NOMO-1 (cell line): Measurements from ENCODE around the gene IZUMO1R.
"Not testable (repeated sequence)": the region's sequence is repeated elsewhere in the genome, so short reads cannot be mapped to it uniquely, and the experiment has no call there.

Experiments
- DNase-seq, 2 experiments: peaks; one replicate each; lab custom pipeline; 2025; ENCODE audit not compliant: unreplicated experiment in 2 of 2; lab: John Stamatoyannopoulos, UW

IZUMO1R gene

DNA sequence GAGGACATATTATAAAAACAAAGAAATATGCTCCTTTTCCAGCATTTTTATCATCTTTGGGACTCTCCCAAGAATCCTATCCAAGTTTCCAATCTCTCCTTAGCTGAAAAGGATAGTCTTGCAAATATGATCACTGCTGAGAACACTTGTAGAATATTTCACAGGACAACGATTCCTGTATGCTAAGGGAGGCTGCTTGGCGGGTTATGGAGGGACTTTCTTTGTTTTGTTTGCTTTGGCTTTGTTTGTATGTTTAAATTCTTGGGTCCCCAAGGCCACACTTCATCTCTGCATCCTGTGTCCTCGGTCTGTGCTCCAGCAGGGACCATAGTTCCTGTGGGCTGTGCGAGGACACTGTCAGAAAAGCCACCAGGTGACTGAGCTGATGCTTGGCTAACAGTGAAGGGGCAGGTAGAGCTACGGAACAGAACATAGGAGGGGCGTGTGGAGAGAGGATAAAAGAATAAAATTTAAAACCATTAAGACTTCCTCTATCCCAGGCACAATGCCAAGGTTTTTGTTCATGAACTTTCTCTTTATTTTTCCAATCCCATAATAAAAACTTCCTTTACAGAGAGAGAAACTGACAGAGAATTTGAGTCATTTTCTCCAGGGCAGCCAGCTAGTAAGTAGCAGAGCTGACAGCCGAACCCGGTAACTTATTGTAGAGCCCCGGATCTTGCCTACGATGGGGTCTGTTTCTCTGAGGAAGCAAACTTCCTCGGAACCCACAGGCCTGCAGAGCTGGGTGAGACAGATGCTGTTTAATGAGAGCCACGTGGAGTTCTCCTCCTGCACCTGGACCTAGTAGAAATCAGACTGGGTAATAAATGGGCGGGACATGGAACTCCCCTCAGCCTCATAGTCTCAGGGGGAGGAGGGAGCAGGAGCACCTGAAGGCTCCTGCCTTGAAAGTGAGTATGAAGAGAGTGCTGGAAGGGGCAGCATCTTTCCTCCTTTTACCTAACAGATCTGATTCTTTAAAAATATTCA lies at the start of gene IZUMO1R:
TSS of gene IZUMO1R (plus strand) at position 615 of the 993 bp plus-strand sequence. CDS start 1,057 bp downstream, outside the sequence.
- DNase-seq, result no peak

- no peak for DNase-seq
These were observed 32.5 kb upstream of the IZUMO1R start for GRCh38 chr11:94271885-94272372.

- no peak for DNase-seq
These were observed 31.6 kb upstream of the IZUMO1R start for GRCh38 chr11:94272738-94273313.

DNA sequence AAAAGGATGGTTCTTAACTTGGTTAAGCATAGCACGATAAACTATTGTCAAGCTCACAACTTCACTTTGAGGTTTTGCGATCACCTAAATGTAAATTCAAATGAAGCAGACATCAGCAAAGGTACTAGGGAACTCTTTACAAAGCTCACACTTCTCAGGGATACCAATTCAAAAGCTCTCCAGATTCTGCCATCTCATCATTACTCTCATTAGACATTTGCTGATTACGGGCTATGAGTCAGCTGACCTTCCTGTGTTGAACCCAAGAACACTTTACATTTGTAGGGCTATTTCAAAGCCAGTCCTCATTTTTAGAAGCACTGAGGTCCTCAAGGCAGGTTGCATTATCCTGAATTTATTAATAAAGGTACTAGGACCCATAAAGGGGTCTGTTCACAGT lies 28.4 kb upstream of the IZUMO1R start:
- DNase-seq, result no peak

DNA sequence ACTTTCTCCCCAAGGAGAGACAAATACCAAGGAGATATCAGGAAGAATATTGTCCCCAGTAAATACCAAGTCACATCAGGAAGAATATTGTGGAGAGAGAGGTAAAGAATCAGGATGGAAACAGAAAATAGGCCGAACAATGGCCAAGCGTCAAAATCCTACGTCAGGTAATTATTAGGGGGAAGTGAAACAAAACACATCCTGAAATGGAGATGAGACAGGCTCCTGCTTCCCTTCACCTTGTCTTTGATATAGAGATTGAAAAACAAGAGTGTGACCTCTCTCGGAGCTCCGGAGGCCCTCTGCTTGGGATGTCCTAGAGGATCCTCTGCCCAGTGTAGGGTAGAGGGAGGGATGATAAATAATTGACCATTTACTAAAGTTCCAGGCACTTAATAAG lies 27.4 kb upstream of the IZUMO1R start:
- no peak for DNase-seq

DNA sequence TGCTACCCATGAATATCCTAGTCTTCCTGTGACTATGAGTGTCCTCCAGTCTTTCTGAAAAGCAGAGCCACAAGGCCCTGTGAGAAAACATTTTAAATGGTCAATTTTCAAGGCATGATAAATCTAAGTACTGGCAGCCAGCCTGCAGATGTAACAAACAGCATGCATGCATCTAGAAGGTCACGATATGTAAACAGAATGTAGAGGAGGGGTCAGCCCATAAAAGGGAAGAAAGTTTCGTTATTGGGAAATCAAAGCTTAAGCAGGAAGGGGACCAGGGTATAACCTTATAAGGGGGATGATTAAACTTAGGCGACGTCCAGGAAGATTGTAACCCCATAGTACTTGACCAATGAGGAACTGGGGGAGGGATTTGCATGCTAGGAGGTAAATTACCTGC lies 26.2 kb upstream of the IZUMO1R start:
- not testable (repeated sequence) for DNase-seq

DNA sequence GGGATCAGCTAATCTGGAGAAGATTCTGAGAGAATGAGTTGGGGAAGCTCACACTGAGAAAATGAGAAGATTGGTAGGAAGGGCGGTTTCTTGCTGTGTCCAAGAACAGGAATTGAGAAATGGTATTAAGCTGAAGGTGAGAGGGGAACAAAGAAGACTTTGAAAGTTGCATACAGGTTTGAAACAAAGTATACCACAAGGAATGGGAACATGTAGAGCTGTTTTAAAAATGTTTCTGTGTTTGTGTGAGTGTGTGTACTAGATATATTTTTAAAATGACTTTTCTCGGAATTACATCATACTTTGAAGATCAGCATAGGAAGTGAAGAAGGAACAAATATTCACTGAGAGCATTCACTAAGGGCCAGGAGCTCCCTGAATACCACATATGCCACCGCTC lies 24.4 kb upstream of the IZUMO1R start:
- no peak for DNase-seq

DNA sequence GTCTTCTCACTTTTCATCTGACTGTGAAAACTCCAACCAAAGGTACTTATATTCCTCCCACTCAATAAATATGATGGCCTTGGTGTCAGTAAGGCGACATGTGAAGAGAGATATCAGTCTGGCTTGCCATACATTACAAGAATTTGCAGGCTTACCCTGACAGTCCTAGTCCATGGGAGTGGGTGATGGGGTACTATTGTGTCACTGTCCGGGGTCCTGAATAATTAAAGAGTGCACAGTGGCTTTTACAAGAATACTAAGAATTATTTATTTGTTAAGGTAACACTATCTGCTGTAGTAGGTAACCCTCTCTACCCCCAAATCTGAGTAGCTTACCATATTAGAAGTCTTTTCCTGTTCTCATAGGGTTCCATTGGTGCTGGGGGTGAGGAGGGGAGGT lies 23.1 kb upstream of the IZUMO1R start:
- no peak for DNase-seq

DNA sequence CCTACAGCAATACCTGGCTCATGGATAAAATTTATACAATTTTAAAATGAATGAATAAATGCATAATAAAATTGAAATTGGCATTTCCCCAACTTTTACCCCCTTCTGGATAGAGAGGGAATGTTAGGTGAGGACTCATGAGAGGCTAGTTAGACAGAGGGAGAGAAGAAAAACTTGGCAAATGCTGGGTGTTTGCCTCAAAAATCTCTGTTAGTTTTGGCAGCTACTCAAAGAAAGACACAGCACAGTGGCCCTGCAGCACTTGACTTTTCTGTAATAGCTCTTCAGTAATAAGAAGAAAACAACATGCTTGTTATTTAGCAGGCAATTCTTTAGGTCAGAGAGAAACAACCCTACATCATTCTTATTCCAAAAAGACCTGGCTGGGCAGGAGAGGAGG lies 20.7 kb upstream of the IZUMO1R start:
- DNase-seq, result no peak

- no peak for DNase-seq
These were observed 8.8 kb upstream of the IZUMO1R start for GRCh38 chr11:94295534-94295933.

DNA sequence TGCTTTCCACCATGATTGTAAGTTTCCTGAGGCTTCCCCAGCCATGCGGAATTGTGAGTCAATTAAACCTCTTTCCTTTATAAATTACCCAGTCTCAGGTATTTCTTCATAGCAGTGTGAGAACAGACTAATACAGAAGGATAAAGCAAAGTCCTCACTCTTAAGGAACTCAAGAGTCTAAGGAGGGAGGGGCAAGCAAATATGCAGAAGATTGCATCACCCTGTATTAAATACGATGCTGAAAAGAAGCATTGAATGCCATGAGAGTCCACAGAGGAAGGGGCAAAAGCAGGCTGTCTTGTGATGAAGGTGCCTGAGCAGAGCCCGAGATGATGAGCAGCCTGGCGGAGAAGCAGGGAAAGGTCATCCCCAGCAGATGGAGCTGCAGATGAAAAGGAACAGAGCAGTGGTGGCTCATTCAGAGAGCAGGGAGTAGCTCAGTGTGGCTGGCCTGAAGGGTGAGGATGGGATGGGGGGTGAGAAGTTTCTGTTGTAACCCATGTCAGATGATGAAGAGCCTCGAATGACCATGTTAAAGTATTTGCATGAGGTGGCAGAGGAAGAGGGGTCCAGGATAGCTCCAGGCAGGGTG lies 6.3 kb upstream of the IZUMO1R start:
- no peak for DNase-seq

DNA sequence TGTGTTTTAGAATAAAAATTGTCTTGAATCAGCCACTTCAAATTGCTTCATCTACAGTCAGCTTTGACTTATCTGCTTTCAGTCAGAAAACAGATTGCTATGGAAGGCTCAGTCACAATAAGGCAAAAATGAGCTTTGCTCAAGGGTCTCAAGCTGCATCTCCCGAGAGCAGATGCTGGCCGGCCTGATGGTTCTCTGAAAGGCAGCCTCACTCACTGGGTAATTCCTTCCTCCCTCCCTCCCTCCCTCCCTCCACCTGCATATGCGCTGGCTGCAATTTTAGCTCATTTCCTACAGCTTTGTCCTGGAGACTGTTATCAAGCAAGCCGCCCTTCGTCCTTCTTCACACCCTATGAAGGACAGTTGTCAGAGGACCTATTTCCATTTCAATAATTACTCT lies 1.6 kb upstream of the IZUMO1R start:
- DNase-seq, result no peak

- DNase-seq, result no peak
These were observed 766 bp downstream of the IZUMO1R start for GRCh38 chr11:94305146-94305545.

DNA sequence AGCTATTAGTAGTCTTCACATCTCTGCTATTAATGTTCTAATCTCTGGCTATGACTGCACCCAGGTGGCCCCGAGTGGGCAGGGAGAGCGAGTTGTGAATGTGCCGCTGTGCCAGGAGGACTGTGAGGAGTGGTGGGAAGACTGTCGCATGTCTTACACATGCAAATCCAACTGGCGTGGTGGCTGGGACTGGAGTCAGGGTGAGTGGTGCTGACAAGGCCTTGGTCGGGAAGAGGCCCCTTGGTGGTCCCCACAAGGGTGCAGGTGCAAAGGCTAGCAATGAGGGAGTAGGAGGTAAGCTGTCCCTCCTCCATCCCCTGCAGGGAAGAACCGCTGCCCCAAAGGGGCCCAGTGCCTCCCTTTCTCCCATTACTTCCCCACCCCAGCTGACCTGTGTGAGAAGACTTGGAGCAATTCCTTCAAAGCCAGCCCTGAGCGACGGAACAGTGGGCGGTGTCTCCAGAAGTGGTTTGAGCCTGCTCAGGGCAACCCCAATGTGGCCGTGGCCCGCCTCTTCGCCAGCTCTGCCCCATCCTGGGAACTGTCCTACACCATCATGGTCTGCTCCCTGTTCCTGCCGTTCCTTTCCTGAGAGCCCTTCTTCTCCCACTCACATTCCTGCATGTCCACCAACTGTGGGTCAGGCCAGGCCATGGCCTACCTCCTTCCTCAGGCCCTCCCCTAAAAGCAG lies 2.9 kb downstream of the IZUMO1R start:
- DNase-seq, result no peak

DNA sequence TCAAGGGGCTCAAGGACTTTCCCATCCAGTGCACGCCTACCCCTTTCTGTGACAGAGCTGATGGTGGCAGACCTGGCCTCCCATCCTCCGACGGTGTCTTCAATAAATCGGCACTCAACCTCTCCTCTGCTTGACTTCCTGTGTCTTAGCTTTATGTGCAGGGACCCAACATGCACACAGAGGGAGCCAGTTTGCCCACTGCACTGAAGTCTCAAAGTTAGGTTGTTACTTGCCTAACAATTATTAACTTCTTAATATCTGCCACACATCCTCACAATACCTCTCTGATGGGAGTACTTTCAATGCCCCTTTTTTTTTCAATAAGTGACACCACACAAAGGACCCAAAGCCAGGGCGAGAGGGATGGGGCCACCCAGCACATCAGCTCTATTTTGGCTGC lies 3.6 kb downstream of the IZUMO1R start:
- DNase-seq, result no peak

- no peak for DNase-seq
These were observed 5.4 kb downstream of the IZUMO1R start for GRCh38 chr11:94309757-94310156.

- no peak for DNase-seq
These were observed 6.0 kb downstream of the IZUMO1R start for GRCh38 chr11:94310191-94310875.

DNA sequence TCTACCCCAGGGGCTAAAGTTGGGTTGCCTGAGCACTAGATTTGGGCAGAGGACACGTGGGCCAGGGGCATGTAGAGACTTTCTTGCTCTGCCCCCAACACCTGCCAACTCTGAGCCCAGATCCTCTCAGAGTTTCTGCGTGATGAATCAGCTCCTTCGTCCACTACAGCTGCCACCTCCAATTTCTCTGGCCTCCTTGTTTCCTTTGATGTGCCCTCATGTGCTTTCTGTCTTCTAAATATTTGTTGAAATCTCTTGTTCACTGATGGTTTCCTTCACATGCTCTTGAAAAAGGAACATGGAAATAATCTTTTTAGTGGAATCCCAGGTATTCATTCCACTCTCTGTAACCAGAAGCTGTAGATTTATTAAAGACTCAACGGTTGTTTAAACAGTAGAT lies 8.0 kb downstream of the IZUMO1R start:
- DNase-seq, result no peak

DNA sequence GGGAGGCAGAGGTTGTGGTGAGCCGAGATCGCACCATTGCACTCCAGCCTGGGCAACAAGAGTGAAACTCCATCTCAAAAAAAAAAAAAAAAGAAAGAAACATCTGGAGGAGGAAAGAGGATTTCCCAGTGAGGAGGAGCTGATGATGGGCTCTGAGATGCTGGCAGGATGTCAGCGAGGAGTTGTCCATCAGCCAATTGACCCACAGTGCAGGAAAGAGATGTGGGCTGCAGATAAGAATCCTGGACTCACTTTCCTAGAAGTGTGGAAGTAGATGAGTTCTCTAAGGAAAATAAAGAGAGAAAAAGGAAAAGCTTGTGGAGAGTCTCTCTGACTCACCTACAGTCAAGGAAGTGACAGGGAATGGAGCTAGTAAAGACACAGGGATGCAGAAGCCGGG lies 9.7 kb downstream of the IZUMO1R start:
- DNase-seq, result no peak

- DNase-seq, result no peak
These were observed 11.3 kb downstream of the IZUMO1R start for GRCh38 chr11:94315664-94316063.
